Liver (tissue), 9 donors: ENCODE measurements around the gene FER. TPM values are rescaled to one million over a fixed set of nuclear protein-coding genes. Genes with fewer than 3 reads are reported as not detected.

ENCODE experiments used
- DNase-seq: peaks from one replicate; pipeline ENCODE4 v3.0.0-alpha.2; 2017; ENCODE audit warnings: low spot score
- H3K27ac ChIP-seq, 2 donors: one replicate each; pipeline ENCODE4 v1.7.0; 2013; ENCODE audit warnings: inconsistent platforms in 2 of 2, low read length in 2 of 2, control low read depth in 1 of 2, low read depth in 1 of 2, mild to moderate bottlenecking in 1 of 2
- H3K27me3 ChIP-seq, 4 donors: one replicate each; pipeline versions ENCODE4 v1.6.1 to v1.7.0; 2013; ENCODE audit warnings: low read length in 3 of 4, inconsistent platforms in 1 of 4, mild to moderate bottlenecking in 1 of 4, moderate library complexity in 1 of 4; ENCODE audit not compliant: control insufficient read depth in 4 of 4, insufficient read depth in 4 of 4
- H3K36me3 ChIP-seq, 4 donors: one replicate each; pipeline versions ENCODE4 v1.6.1 to v1.7.0; 2013; ENCODE audit warnings: low read length in 3 of 4, mild to moderate bottlenecking in 3 of 4, low read depth in 1 of 4, moderate library complexity in 1 of 4; ENCODE audit not compliant: control insufficient read depth in 4 of 4, insufficient read depth in 3 of 4
- H3K4me1 ChIP-seq, 4 donors: one replicate each; pipeline versions ENCODE4 v1.6.1 to v1.7.0; 2013; ENCODE audit warnings: low read length in 3 of 4, mild to moderate bottlenecking in 3 of 4, moderate library complexity in 1 of 4; ENCODE audit not compliant: control insufficient read depth in 4 of 4, insufficient read depth in 4 of 4
- H3K4me3 ChIP-seq, 3 donors: one replicate each; pipeline versions ENCODE4 v1.6.1 to v1.7.0; 2013; ENCODE audit warnings: low read length in 3 of 3, control low read depth in 1 of 3, low read depth in 1 of 3, mild to moderate bottlenecking in 1 of 3
- H3K9ac ChIP-seq, 2 donors: one replicate each; pipeline ENCODE4 v1.7.0; 2013; ENCODE audit warnings: low read length in 2 of 2, mild to moderate bottlenecking in 2 of 2, moderate library complexity in 2 of 2, control low read depth in 1 of 2, low read depth in 1 of 2
- H3K9me3 ChIP-seq, 4 donors: one replicate each; pipeline versions ENCODE4 v1.6.1 to v1.7.0; 2013; ENCODE audit warnings: low read length in 3 of 4; ENCODE audit not compliant: control insufficient read depth in 4 of 4
- ATF3 ChIP-seq: IDR thresholded peaks from 2 replicates; pipeline ENCODE4 v1.6.1; 2016; ENCODE audit warnings: antibody characterized with exemption
- EGR1 ChIP-seq, 2 donors: IDR thresholded peaks; 2 replicates each; pipeline ENCODE4 v1.6.1; 2016 to 2018; ENCODE audit warnings: antibody characterized with exemption in 2 of 2, low read depth in 2 of 2
- FOXA1 ChIP-seq: IDR thresholded peaks from 2 replicates; pipeline ENCODE4 v1.6.1; 2016; ENCODE audit warnings: antibody characterized with exemption
- FOXA2 ChIP-seq: IDR thresholded peaks from 2 replicates; pipeline ENCODE4 v1.6.1; 2016; ENCODE audit warnings: antibody characterized with exemption
- GABPA ChIP-seq, 2 donors: IDR thresholded peaks in 1 of 2; conservative IDR thresholded peaks in 1 of 2; 2 replicates each; pipeline ENCODE4 v1.6.1; 2016; ENCODE audit warnings: antibody characterized with exemption in 2 of 2, mild to moderate bottlenecking in 1 of 2, moderate library complexity in 1 of 2
- HNF4G ChIP-seq: IDR thresholded peaks from 2 replicates; pipeline ENCODE4 v1.6.1; 2016; ENCODE audit warnings: antibody characterized with exemption
- JUND ChIP-seq, 2 donors: IDR thresholded peaks; 2 replicates each; pipeline ENCODE4 v1.6.1; 2016; ENCODE audit warnings: antibody characterized with exemption in 2 of 2
- NR2F2 ChIP-seq: IDR thresholded peaks from 2 replicates; pipeline ENCODE4 v1.6.1; 2016; ENCODE audit warnings: antibody characterized with exemption
- RAD21 ChIP-seq, 2 donors: IDR thresholded peaks; 2 replicates each; pipeline ENCODE4 v1.6.1; 2016; ENCODE audit warnings: antibody characterized with exemption in 2 of 2, mild to moderate bottlenecking in 2 of 2
- SP1 ChIP-seq: IDR thresholded peaks from 2 replicates; pipeline ENCODE4 v1.6.1; 2018; ENCODE audit warnings: antibody characterized with exemption, mild to moderate bottlenecking
- TAF1 ChIP-seq: conservative IDR thresholded peaks from 2 replicates; pipeline ENCODE4 v1.6.1; 2016; ENCODE audit warnings: antibody characterized with exemption, mild to moderate bottlenecking
- YY1 ChIP-seq: IDR thresholded peaks from 2 replicates; pipeline ENCODE4 v1.6.1; 2016; ENCODE audit warnings: antibody characterized with exemption, mild to moderate bottlenecking
- WGBS: extraction: QIAGEN DNeasy Blood & Tissue Kit; methylation state at CpG from one replicate; pipeline ENCODE4 v1.1.7; 2013; 5-methylcytosine and 5-hydroxymethylcytosine counted together
- polyA plus RNA-seq, 2 donors: library from polyadenylated mRNA; stranded (reverse) in 1 of 2; unstranded in 1 of 2; fragments of 200-250 nt in 1 of 2; fragments of >200 nt in 1 of 2; fragmentation: Nextera tagmentation in 1 of 2; extraction: Ambion mirVana in 1 of 2; gene quantifications; one replicate each; pipeline versions ENCODE4 v1.2.1 to v1.2.3, GENCODE V29; 2013 to 2015
- total RNA-seq, 2 donors: library from RNA; depleted of rRNA; stranded (reverse); fragments of >200 nt; gene quantifications; one replicate each; pipeline ENCODE4 v1.2.3, GENCODE V29; 2014
- TF ChIP-seq, protein P1 (sequence below): fragments of 150-350 bp; IDR thresholded peaks from 2 replicates; pipeline ENCODE4 v1.5.1; 2017; ENCODE audit warnings: improper control_type of control experiment, low read depth, low read length; ENCODE audit not compliant: missing input control
- TF ChIP-seq, protein P2 (sequence below): IDR thresholded peaks from 2 replicates; pipeline ENCODE4 v1.6.1; 2016; ENCODE audit warnings: antibody characterized with exemption
- donor health status: healthy.
- donor health status: healthy.
- donor health status: healthy.
- donor health status: healthy.
- donor health status: healthy.

Gene FER
- total and polyA plus RNA-seq, 4 donors: 0.83 to 9.8 (median 5.9) TPM

- WGBS: 89% methylated on average over 6 of the region's 6 CpGs
- H3K27ac ChIP-seq: no peak overlapping the region
- no peaks in the 10 kb centered on the region for H3K27me3 ChIP-seq
- H3K4me3 ChIP-seq: no peak overlapping the region
- no peaks in the 10 kb centered on the region for H3K9me3 ChIP-seq
- TF ChIP-seq GABPA (IDR thresholded peaks at IDR 0.05 in 1 of 2, conservative IDR thresholded peaks at IDR 0.05 in 1 of 2) (no peak), ATF3 (no peak), FOXA2 (no peak), SP1 (no peak), JUND (IDR thresholded peaks at IDR 0.05) (no peak), RAD21 (IDR thresholded peaks at IDR 0.05) (no peak), EGR1 (IDR thresholded peaks at IDR 0.05; ENCODE audit: low read depth in 2 of 2) (no peak), HNF4G (no peak), YY1 (no peak), FOXA1 (no peak), TAF1 (no peak), NR2F2 (no peak)
- TF ChIP-seq, protein P1, sequence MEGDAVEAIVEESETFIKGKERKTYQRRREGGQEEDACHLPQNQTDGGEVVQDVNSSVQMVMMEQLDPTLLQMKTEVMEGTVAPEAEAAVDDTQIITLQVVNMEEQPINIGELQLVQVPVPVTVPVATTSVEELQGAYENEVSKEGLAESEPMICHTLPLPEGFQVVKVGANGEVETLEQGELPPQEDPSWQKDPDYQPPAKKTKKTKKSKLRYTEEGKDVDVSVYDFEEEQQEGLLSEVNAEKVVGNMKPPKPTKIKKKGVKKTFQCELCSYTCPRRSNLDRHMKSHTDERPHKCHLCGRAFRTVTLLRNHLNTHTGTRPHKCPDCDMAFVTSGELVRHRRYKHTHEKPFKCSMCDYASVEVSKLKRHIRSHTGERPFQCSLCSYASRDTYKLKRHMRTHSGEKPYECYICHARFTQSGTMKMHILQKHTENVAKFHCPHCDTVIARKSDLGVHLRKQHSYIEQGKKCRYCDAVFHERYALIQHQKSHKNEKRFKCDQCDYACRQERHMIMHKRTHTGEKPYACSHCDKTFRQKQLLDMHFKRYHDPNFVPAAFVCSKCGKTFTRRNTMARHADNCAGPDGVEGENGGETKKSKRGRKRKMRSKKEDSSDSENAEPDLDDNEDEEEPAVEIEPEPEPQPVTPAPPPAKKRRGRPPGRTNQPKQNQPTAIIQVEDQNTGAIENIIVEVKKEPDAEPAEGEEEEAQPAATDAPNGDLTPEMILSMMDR: no peak
- TF ChIP-seq, protein P2, sequence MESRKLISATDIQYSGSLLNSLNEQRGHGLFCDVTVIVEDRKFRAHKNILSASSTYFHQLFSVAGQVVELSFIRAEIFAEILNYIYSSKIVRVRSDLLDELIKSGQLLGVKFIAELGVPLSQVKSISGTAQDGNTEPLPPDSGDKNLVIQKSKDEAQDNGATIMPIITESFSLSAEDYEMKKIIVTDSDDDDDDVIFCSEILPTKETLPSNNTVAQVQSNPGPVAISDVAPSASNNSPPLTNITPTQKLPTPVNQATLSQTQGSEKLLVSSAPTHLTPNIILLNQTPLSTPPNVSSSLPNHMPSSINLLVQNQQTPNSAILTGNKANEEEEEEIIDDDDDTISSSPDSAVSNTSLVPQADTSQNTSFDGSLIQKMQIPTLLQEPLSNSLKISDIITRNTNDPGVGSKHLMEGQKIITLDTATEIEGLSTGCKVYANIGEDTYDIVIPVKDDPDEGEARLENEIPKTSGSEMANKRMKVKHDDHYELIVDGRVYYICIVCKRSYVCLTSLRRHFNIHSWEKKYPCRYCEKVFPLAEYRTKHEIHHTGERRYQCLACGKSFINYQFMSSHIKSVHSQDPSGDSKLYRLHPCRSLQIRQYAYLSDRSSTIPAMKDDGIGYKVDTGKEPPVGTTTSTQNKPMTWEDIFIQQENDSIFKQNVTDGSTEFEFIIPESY: no peak
- H3K36me3 ChIP-seq: no peaks in the 10 kb centered on the region
- no peak overlapping the region for H3K9ac ChIP-seq
- no peak for DNase-seq
- peaks cover 0 to 11% (median 4%) of the 10 kb centered on the region in 4 donors for H3K4me1 ChIP-seq
Measured at GRCh38 chr5:108726446-108727235, 21.1 kb upstream of the FER start.

DNA sequence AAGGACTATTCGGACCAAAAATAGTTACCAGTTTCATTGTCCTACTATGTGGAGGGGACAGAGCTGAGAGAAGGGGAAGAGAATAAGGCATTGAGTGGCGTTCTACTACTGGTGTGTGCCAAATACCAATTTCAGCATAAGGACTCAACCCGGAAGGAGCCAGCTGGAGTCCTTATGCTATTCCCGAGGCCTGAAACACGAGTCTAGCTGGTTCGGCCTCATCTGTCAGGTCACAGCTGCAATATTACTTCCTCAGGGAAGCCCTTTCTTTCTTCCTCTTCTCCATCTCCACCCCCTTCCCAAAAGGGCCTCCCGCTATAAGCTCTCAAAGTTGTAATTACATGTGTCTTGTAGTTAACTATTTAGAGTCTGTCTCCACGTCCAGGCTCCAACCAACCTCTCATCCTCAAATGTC, 20.5 kb upstream of the FER start:
- peak overlapping the region; percentile 8 to 82 for H3K9ac ChIP-seq
- H3K27ac ChIP-seq: peak overlapping the region; percentile 56 to 90
- no peaks in the 10 kb centered on the region for H3K36me3 ChIP-seq
- TF ChIP-seq YY1: no peak
- TF ChIP-seq TAF1: no peak
- no peak for TF ChIP-seq ATF3
- TF ChIP-seq NR2F2: no peak
- no peak for TF ChIP-seq FOXA2
- 46% methylated on average over 8 of the region's 8 CpGs for WGBS
- peaks cover 0 to 11% (median 4%) of the 10 kb centered on the region in 4 donors for H3K4me1 ChIP-seq
- peak; percentile 36 for DNase-seq
- H3K4me3 ChIP-seq: peak overlapping the region; percentile 44 to 85 (median 81)
- H3K9me3 ChIP-seq: no peaks in the 10 kb centered on the region
- no peaks in the 10 kb centered on the region for H3K27me3 ChIP-seq
